SK-N-SH (cell line): ENCODE results near the gene BRI3. TPM values are rescaled to one million over a fixed set of nuclear protein-coding genes. Genes with fewer than 3 reads are reported as not detected.

Source experiments
- CTCF ChIA-PET: fragments of 300-600, 350-600 bp; formaldehyde crosslinking; extraction: SDS; loops from one replicate; lab custom pipeline; 2021; lab: Yijun Ruan, JAX
- POLR2A ChIA-PET: fragments of 350-600 bp; sonication (Branson Sonifier 250); formaldehyde crosslinking; extraction: SDS; loops from one replicate; lab custom pipeline; 2020; ENCODE audit warnings: antibody characterized with exemption, inconsistent platforms; lab: Yijun Ruan, JAX
- DNase-seq: peaks from one replicate; pipeline ENCODE4 v3.0.0; 2012
- H2AFZ ChIP-seq: fragments of 200-600 bp; sonication (generic); 2 replicates; pipeline ENCODE4 v1.8.1; 2016; ENCODE audit warnings: antibody characterized with exemption, mild to moderate bottlenecking, low read depth
- H3F3A ChIP-seq: fragments of 200-600 bp; sonication (generic); replicated peaks from 2 replicates; pipeline ENCODE3; 2016; ENCODE audit warnings: antibody characterized with exemption, mild to moderate bottlenecking; ENCODE audit not compliant: insufficient read depth
- H3K27ac ChIP-seq, 2 experiments: fragments of 200-500 bp in 1 of 2; fragments of 200-600 bp in 1 of 2; sonication (Bioruptor generic) in 1 of 2; sonication (generic), shearing (Covaris generic) in 1 of 2; 2 replicates each; pipeline versions ENCODE4 v1.5.1 to v1.6.1; 2014 to 2016; ENCODE audit warnings: low read depth in 2 of 2, inconsistent platforms in 1 of 2, low read length in 1 of 2, mild to moderate bottlenecking in 1 of 2, mixed read lengths in 1 of 2
- H3K27me3 ChIP-seq: fragments of 200-600 bp; sonication (generic), shearing (Covaris generic); 2 replicates; pipeline ENCODE4 v1.6.1; 2016; ENCODE audit warnings: mixed run types; ENCODE audit not compliant: insufficient read depth
- H3K36me3 ChIP-seq, 2 experiments: fragments of 200-500 bp in 1 of 2; fragments of 200-600 bp in 1 of 2; sonication (Bioruptor generic) in 1 of 2; sonication (generic) in 1 of 2; replicated peaks in 1 of 2; 2 replicates each; pipeline versions ENCODE3 to v1.5.1; 2014 to 2016; ENCODE audit warnings: low read length in 1 of 2, mild to moderate bottlenecking in 1 of 2; ENCODE audit not compliant: insufficient read depth in 2 of 2, control insufficient read depth in 1 of 2
- H3K4me1 ChIP-seq, 2 experiments: fragments of 200-500 bp in 1 of 2; fragments of 200-600 bp in 1 of 2; sonication (Bioruptor generic) in 1 of 2; sonication (generic), shearing (Covaris generic) in 1 of 2; 2 replicates each; pipeline versions ENCODE4 v1.5.1 to v1.6.1; 2014 to 2016; ENCODE audit warnings: low read depth in 1 of 2, low read length in 1 of 2, mixed run types in 1 of 2; ENCODE audit not compliant: insufficient read depth in 2 of 2, control insufficient read depth in 1 of 2
- H3K4me2 ChIP-seq: fragments of 200-600 bp; sonication (generic), shearing (Covaris generic); 2 replicates; pipeline ENCODE4 v1.6.1; 2017; ENCODE audit warnings: mixed run types
- H3K4me3 ChIP-seq, 2 experiments: fragments of 200-500 bp in 1 of 2; fragments of 200-600 bp in 1 of 2; sonication (Bioruptor generic) in 1 of 2; sonication (generic), shearing (Covaris generic) in 1 of 2; 2 replicates each; pipeline versions ENCODE4 v1.5.1 to v1.8.1; 2014 to 2016; ENCODE audit warnings: low read depth in 2 of 2, inconsistent platforms in 1 of 2, low read length in 1 of 2, mild to moderate bottlenecking in 1 of 2, mixed read lengths in 1 of 2, moderate library complexity in 1 of 2
- H3K79me2 ChIP-seq: fragments of 200-600 bp; sonication (generic); 2 replicates; pipeline ENCODE4 v1.8.1; 2017; ENCODE audit warnings: mild to moderate bottlenecking; ENCODE audit not compliant: insufficient read depth
- H3K9ac ChIP-seq: fragments of 200-600 bp; sonication (generic); 2 replicates; pipeline ENCODE4 v1.6.1; 2017; ENCODE audit warnings: mixed run types
- H3K9me2 ChIP-seq: fragments of 200-600 bp; sonication (generic); 2 replicates; pipeline ENCODE4 v1.6.1; 2017; ENCODE audit warnings: mixed run types
- H3K9me3 ChIP-seq: fragments of 200-600 bp; sonication (generic); 2 replicates; pipeline ENCODE4 v1.6.1; 2017; ENCODE audit warnings: mixed run types, mild to moderate bottlenecking, moderate library complexity
- H4K20me1 ChIP-seq: fragments of 200-600 bp; sonication (generic); 2 replicates; pipeline ENCODE4 v1.6.1; 2017; ENCODE audit warnings: mild to moderate bottlenecking, mixed run types; ENCODE audit not compliant: insufficient read depth
- CHD2 ChIP-seq: fragments of 150-350 bp; IDR thresholded peaks from 2 replicates; pipeline ENCODE4 v1.6.1; 2018; ENCODE audit warnings: low read length; ENCODE audit not compliant: partially characterized antibody
- EZH2phosphoT487 ChIP-seq: fragments of 200-600 bp; sonication (generic); IDR thresholded peaks from 2 replicates; pipeline ENCODE4 v1.6.1; 2017; ENCODE audit warnings: low read depth, mixed run types, mild to moderate bottlenecking, antibody characterized with exemption, moderate library complexity, borderline replicate concordance
- FOXJ3 ChIP-seq: sonication (generic); formaldehyde crosslinking; IDR thresholded peaks from 2 replicates; pipeline ENCODE4 v1.5.1; 2020; ENCODE audit warnings: mild to moderate bottlenecking, missing genetic modification reagents
- GATA2 ChIP-seq: sonication (generic); formaldehyde crosslinking; IDR thresholded peaks from 2 replicates; pipeline ENCODE4 v1.5.0; 2020; ENCODE audit warnings: mild to moderate bottlenecking, missing genetic modification reagents
- IRF3 ChIP-seq: fragments of 150-350 bp; IDR thresholded peaks from 2 replicates; pipeline ENCODE4 v1.6.1; 2016; ENCODE audit warnings: mild to moderate bottlenecking, low read depth, low read length
- JUND ChIP-seq: IDR thresholded peaks from 2 replicates; pipeline ENCODE4 v1.4.0; 2012
- NFIC ChIP-seq: IDR thresholded peaks from 2 replicates; pipeline ENCODE4 v1.4.0; 2012; ENCODE audit warnings: borderline replicate concordance
- NRF1 ChIP-seq: IDR thresholded peaks from 2 replicates; pipeline ENCODE4 v1.6.1; 2012; ENCODE audit warnings: low read depth, mild to moderate bottlenecking, low read length
- RFX5 ChIP-seq: IDR thresholded peaks from 2 replicates; pipeline ENCODE4 v1.6.1; 2012; ENCODE audit warnings: mild to moderate bottlenecking, improper control_type of control experiment, low read length
- TEAD4 ChIP-seq: IDR thresholded peaks from 2 replicates; pipeline ENCODE4 v1.4.0; 2012; ENCODE audit warnings: mild to moderate bottlenecking, borderline replicate concordance; ENCODE audit not compliant: insufficient read depth
- USF1 ChIP-seq: IDR thresholded peaks from 2 replicates; pipeline ENCODE4 v1.4.0; 2012; ENCODE audit warnings: low read depth, borderline replicate concordance
- YY1 ChIP-seq: IDR thresholded peaks from 2 replicates; pipeline ENCODE4 v1.4.0; 2012; ENCODE audit warnings: low read depth, mild to moderate bottlenecking
- WGBS: methylation state at CpG from one replicate; pipeline ENCODE4 v1.1.6; 2017; ENCODE audit warnings: low lambda C conversion rate; 5-methylcytosine and 5-hydroxymethylcytosine counted together
- polyA plus RNA-seq, 3 experiments: library from polyadenylated mRNA; depleted of rRNA; stranded (reverse); fragments of >200 nt; gene quantifications; 2 replicates each; pipeline ENCODE4 v1.2.3, GENCODE V29; 2012
- TF ChIP-seq, protein P1 (sequence below): IDR thresholded peaks from 2 replicates; pipeline ENCODE4; 2012

Gene BRI3
- polyA plus RNA-seq, 1 of the 3 experiments (the other 2 are of a cell fraction) = 128 TPM

GRCh38 chr7:98254516-98254915 is 27.0 kb upstream of the BRI3 start:
- Histone ChIP-seq H3K9ac (no peak overlapping the region), H3K79me2 (peaks cover 68% of the 10 kb centered on the region), H3K4me2 (no peak overlapping the region), H3K27me3 (no peaks in the 10 kb centered on the region), H3K9me3 (no peaks in the 10 kb centered on the region), H3K27ac (no peak overlapping the region), H3K4me1 (peaks cover 15 to 19% of the 10 kb centered on the region in 2 experiments; a peak in 2 of 4 replicates), H3K36me3 (peaks cover 13 to 20% of the 10 kb centered on the region in 2 experiments), H3F3A (peaks cover 3% of the 10 kb centered on the region), H4K20me1 (no peaks in the 10 kb centered on the region), H2AFZ (no peak overlapping the region)
- ChIA-PET POLR2A (no interaction called here), CTCF (interaction anchor here (0.6 to 2.8 kb wide), 2 partner anchors 146 to 233 kb away, joined by 3 to 8 read pairs; partner anchors contain the start of gene BAIAP2L1)
- no peak for DNase-seq
- TF ChIP-seq GATA2 (CRISPR knock-in tag) (no peak), CHD2 (no peak), NFIC (no peak), EZH2phosphoT487 (no peak), IRF3 (no peak), TEAD4 (no peak), USF1 (no peak), JUND (no peak), FOXJ3 (no peak), YY1 (no peak)
- TF ChIP-seq, all 33 proteins: peak for 0
- WGBS = 96% methylated on average over 4 of the region's 4 CpGs
- Histone ChIP-seq H3K9me2 (no peaks in the 10 kb centered on the region), H3K4me3 (no peak overlapping the region)

GRCh38 chr7:98254951-98255610 is 26.4 kb upstream of the BRI3 start:
- H3F3A ChIP-seq = peaks cover 3% of the 10 kb centered on the region
- no peak overlapping the region for H3K27ac ChIP-seq
- H3K36me3 ChIP-seq = peaks cover 13 to 20% of the 10 kb centered on the region in 2 experiments
- DNase-seq = no peak
- 88% methylated on average over 11 of the region's 11 CpGs for WGBS
- H3K9me2 ChIP-seq = no peaks in the 10 kb centered on the region
- no peaks in the 10 kb centered on the region for H3K9me3 ChIP-seq
- no peaks in the 10 kb centered on the region for H3K27me3 ChIP-seq
- CTCF ChIA-PET = interaction anchor here (0.6 to 2.8 kb wide), 4 partner anchors 12 to 233 kb away, joined by 3 to 8 read pairs (median 4); partner anchors contain the start of gene BAIAP2L1
- peaks cover 15 to 19% of the 10 kb centered on the region in 2 experiments; a peak in 2 of 4 replicates for H3K4me1 ChIP-seq
- TF ChIP-seq RFX5 (no peak), USF1 (no peak), YY1 (no peak), JUND (no peak), NRF1 (no peak)
- TF ChIP-seq, protein P1, sequence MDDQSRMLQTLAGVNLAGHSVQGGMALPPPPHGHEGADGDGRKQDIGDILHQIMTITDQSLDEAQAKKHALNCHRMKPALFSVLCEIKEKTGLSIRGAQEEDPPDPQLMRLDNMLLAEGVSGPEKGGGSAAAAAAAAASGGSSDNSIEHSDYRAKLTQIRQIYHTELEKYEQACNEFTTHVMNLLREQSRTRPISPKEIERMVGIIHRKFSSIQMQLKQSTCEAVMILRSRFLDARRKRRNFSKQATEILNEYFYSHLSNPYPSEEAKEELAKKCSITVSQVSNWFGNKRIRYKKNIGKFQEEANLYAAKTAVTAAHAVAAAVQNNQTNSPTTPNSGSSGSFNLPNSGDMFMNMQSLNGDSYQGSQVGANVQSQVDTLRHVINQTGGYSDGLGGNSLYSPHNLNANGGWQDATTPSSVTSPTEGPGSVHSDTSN = no peak
- H3K9ac ChIP-seq = no peak overlapping the region
- H3K79me2 ChIP-seq = peaks cover 67% of the 10 kb centered on the region
- no peak overlapping the region for H3K4me2 ChIP-seq
- H3K4me3 ChIP-seq = no peak overlapping the region
- no peaks in the 10 kb centered on the region for H4K20me1 ChIP-seq
- no peak overlapping the region for H2AFZ ChIP-seq
- POLR2A ChIA-PET = no interaction called here
